H1 (cell line): ENCODE measurements around the gene OR51I1. TPM values are rescaled to one million over a fixed set of nuclear protein-coding genes. Genes with fewer than 3 reads are reported as not detected.

Source experiments
- BACH1 ChIP-seq: IDR thresholded peaks from 2 replicates; pipeline ENCODE4 v1.6.1; 2012; ENCODE audit warnings: low read length, improper control_type of control experiment
- CBX5 ChIP-seq: fragments of 300-800, 300-1000 bp; sonication (generic); IDR thresholded peaks from 2 replicates; pipeline ENCODE4 v1.7.1; 2016; ENCODE audit warnings: antibody characterized with exemption, low read length, low read depth
- CTCF ChIP-seq, 3 experiments: IDR thresholded peaks; 1 replicate in 2 of 3; 2 replicates in 1 of 3; pipeline versions ENCODE4 v1.5.1 to v1.6.1; 2011; ENCODE audit warnings: low read length in 3 of 3, mild to moderate bottlenecking in 3 of 3, inconsistent platforms in 2 of 3, low read depth in 1 of 3, moderate library complexity in 1 of 3; ENCODE audit not compliant: insufficient read depth in 1 of 3; ENCODE audit errors: control extremely low read depth in 1 of 3
- EP300 ChIP-seq, 2 experiments: IDR thresholded peaks; 1 replicate in 1 of 2; 2 replicates in 1 of 2; pipeline ENCODE4 v1.6.1; 2011 to 2012; ENCODE audit warnings: low read depth in 2 of 2, low read length in 2 of 2, mild to moderate bottlenecking in 2 of 2, borderline replicate concordance in 1 of 2, inconsistent platforms in 1 of 2, moderate library complexity in 1 of 2
- FOSL1 ChIP-seq: IDR thresholded peaks from 2 replicates; pipeline ENCODE4 v1.6.1; 2011; ENCODE audit warnings: mild to moderate bottlenecking, low read depth, low read length, moderate library complexity; ENCODE audit not compliant: insufficient read depth
- JUN ChIP-seq: IDR thresholded peaks from 2 replicates; pipeline ENCODE4 v1.6.1; 2011; ENCODE audit warnings: low read depth, mild to moderate bottlenecking, improper control_type of control experiment, low read length
- JUND ChIP-seq: IDR thresholded peaks from 2 replicates; pipeline ENCODE4 v1.6.1; 2011; ENCODE audit warnings: mild to moderate bottlenecking, improper control_type of control experiment, low read length
- RBBP5 ChIP-seq: IDR thresholded peaks from 2 replicates; pipeline ENCODE4 v1.7.1; 2012; ENCODE audit warnings: low read depth, mild to moderate bottlenecking, inconsistent platforms, low read length, moderate library complexity, borderline replicate concordance
- SIX5 ChIP-seq: IDR thresholded peaks from 2 replicates; pipeline ENCODE4 v1.6.1; 2011; ENCODE audit warnings: mild to moderate bottlenecking, low read depth, low read length
- TAF7 ChIP-seq: optimal IDR thresholded peaks from 2 replicates; pipeline ENCODE3; 2011; ENCODE audit warnings: low read depth, mild to moderate bottlenecking, inconsistent platforms, low read length, moderate library complexity, borderline replicate concordance
- YY1 ChIP-seq: IDR thresholded peaks from 2 replicates; pipeline ENCODE4 v1.6.1; 2011; ENCODE audit warnings: low read depth, mild to moderate bottlenecking, low read length
- ZNF274 ChIP-seq: IDR thresholded peaks from 2 replicates; pipeline ENCODE4 v1.7.0; 2012; ENCODE audit warnings: low read length, borderline replicate concordance; ENCODE audit errors: extremely low read depth
- polyA plus RNA-seq, 7 experiments: library from polyadenylated mRNA; depleted of rRNA in 3 of 7; stranded (reverse) in 5 of 7; unstranded in 2 of 7; fragments of >200 nt in 5 of 7; fragments of 200-250 nt in 2 of 7; gene quantifications; 1 replicate in 5 of 7; 2 replicates in 1 of 7; 4 replicates in 1 of 7; pipeline versions ENCODE4 v1.2.1 to v1.2.3, GENCODE V29; 2011 to 2013; ENCODE audit warnings: missing spikeins in 2 of 7, mixed read lengths in 2 of 7
- total RNA-seq: library from RNA; stranded (reverse); fragmentation: NEBNext Ultra II Directional; extraction: Animal tissue kit (Norgen Biotek cat#: 25700); gene quantifications from 2 replicates; pipeline ENCODE4 v1.2.1, GENCODE V29; 2021

The OR51I1 gene
- total and polyA plus RNA-seq, 2 of the 8 experiments (the other 6 are each of a cell fraction or from before 2014, with no cell fraction given) = not detected

- TF ChIP-seq CTCF (IDR thresholded peaks at IDR 0.05; ENCODE audit: control extremely low read depth in 1 of 3, insufficient read depth in 1 of 3, low read depth in 1 of 3, low read length in 3 of 3) (no peak), JUND (no peak), JUN (no peak), SIX5 (no peak), YY1 (no peak), CBX5 (no peak), FOSL1 (no peak), TAF7 (no peak), BACH1 (no peak), RBBP5 (no peak), EP300 (IDR thresholded peaks at IDR 0.05; ENCODE audit: borderline replicate concordance in 1 of 2, low read depth in 2 of 2, low read length in 2 of 2) (no peak), ZNF274 (no peak)
These were observed at the start of gene OR51I1 (continued) for GRCh38 chr11:5441414-5441813.
